Esophagus squamous epithelium (tissue), 4 donors: ENCODE measurements around the gene ASPDH.

Experiments
- CTCF ChIP-seq, 6 experiments: fragments of 450-650 bp in 4 of 6; fragments of 200-600 bp in 2 of 6; sonication (generic) in 2 of 6; IDR thresholded peaks; one replicate each; pipeline ENCODE4 v1.5.1; 2016 to 2019; ENCODE audit warnings: antibody characterized with exemption in 6 of 6, mild to moderate bottlenecking in 4 of 6, moderate library complexity in 4 of 6
- POLR2A ChIP-seq, 4 donors: fragments of 450-650 bp; IDR thresholded peaks; one replicate each; pipeline ENCODE4 v1.6.1; 2017; ENCODE audit warnings: antibody characterized with exemption in 4 of 4, mild to moderate bottlenecking in 4 of 4, moderate library complexity in 3 of 4

GRCh38 chr19:50509366-50509765, 4.3 kb downstream of the ASPDH start:
- TF ChIP-seq POLR2A (IDR thresholded peaks at IDR 0.05) (no peak), CTCF (IDR thresholded peaks at IDR 0.05) (no peak)
